Esophagus muscularis mucosa (tissue), 4 donors: Measurements from ENCODE around the gene DAZAP1.

Experiments used
- EP300 ChIP-seq: sonication (generic); formaldehyde crosslinking; IDR thresholded peaks from one replicate; pipeline ENCODE4 v1.6.1; 2017; ENCODE audit warnings: antibody characterized with exemption
- POLR2A ChIP-seq: fragments of 450-650 bp; IDR thresholded peaks from one replicate; pipeline ENCODE4 v1.6.1; 2017; ENCODE audit warnings: antibody characterized with exemption, moderate library complexity, mild to moderate bottlenecking, low read depth
- POLR2AphosphoS5 ChIP-seq, 2 donors: sonication (generic); formaldehyde crosslinking; IDR thresholded peaks; one replicate each; pipeline ENCODE4 v1.6.1; 2017; ENCODE audit warnings: antibody characterized with exemption in 2 of 2
- TF ChIP-seq, protein P1 (sequence below), 3 experiments: fragments of 200-600 bp in 2 of 3; fragments of 450-650 bp in 1 of 3; sonication (generic) in 2 of 3; IDR thresholded peaks; one replicate each; pipeline ENCODE4 v1.5.1; 2017 to 2019; ENCODE audit warnings: antibody characterized with exemption in 3 of 3, mild to moderate bottlenecking in 2 of 3, moderate library complexity in 1 of 3

DNA sequence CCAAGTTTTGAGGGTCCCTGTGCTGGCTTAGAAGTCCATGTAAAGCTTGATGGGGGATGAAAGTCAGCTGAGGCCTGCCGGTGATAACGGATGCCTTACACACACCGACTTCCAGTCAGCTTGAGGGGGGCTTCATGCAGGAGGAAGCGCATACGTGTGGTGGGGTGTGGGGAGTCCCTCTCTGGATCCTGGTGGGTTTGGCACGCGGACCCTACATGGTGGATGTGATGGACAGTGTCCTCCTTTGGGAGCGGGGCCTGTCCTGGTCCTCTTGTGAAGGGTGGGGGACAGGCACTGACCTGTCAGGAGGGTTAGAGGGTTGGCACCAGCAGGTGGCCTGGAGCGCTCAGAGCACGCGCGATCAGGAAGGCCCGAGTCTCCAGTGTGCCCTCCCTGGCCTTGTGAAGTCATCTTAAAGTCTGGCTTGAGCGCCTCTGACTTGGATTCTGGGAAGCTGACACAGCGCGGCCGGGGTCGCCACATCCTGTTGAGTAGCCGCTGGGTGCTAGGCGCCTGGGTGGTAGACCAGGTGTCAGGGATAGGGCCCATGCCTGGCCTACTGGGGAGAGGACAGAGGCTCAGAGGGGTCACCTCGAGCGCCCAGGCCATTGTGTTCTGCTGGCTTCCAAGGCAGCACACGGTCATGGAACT, 2.9 kb downstream of the DAZAP1 start:
- TF ChIP-seq POLR2AphosphoS5 (IDR thresholded peaks at IDR 0.05) = peak in 1 of 2 donors; percentile 25
- TF ChIP-seq, protein P1, sequence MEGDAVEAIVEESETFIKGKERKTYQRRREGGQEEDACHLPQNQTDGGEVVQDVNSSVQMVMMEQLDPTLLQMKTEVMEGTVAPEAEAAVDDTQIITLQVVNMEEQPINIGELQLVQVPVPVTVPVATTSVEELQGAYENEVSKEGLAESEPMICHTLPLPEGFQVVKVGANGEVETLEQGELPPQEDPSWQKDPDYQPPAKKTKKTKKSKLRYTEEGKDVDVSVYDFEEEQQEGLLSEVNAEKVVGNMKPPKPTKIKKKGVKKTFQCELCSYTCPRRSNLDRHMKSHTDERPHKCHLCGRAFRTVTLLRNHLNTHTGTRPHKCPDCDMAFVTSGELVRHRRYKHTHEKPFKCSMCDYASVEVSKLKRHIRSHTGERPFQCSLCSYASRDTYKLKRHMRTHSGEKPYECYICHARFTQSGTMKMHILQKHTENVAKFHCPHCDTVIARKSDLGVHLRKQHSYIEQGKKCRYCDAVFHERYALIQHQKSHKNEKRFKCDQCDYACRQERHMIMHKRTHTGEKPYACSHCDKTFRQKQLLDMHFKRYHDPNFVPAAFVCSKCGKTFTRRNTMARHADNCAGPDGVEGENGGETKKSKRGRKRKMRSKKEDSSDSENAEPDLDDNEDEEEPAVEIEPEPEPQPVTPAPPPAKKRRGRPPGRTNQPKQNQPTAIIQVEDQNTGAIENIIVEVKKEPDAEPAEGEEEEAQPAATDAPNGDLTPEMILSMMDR (IDR thresholded peaks at IDR 0.05) = no peak
- no peak for TF ChIP-seq EP300
- TF ChIP-seq POLR2A = no peak
